HG02885 (cell line): ENCODE data around the gene PTPN12.
"Not testable (repeated sequence)": the region's sequence is repeated elsewhere in the genome, so short reads cannot be mapped to it uniquely, and the experiment has no call there.

Source experiments
- ATAC-seq: cut with Tn5 transposase; IDR thresholded peaks from one replicate; pipeline ENCODE4 v1.9.1; 2021; ENCODE audit warnings: mild to moderate bottlenecking; ENCODE audit not compliant: unreplicated experiment, poor library complexity

The PTPN12 gene

DNA sequence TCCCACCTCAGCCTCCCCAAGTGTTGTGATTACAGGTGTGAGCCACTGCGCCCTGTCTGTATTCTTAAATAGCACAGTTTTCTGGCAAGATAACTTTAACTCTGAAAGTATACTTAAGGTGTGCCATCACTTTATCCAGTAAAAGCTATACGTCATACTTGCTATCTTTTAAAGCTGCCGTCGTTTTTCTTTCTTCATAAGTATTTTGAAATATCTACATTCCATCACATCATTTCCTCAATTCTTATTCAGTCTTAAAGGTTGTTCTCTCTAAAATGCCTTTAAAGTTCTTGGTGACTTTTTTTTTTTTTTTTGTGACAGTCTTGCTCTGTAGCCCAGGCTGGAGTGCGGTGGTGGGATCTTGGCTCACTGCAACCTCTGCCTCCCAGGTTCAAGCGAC lies 34.7 kb downstream of the PTPN12 start:
- ATAC-seq: no peak

DNA sequence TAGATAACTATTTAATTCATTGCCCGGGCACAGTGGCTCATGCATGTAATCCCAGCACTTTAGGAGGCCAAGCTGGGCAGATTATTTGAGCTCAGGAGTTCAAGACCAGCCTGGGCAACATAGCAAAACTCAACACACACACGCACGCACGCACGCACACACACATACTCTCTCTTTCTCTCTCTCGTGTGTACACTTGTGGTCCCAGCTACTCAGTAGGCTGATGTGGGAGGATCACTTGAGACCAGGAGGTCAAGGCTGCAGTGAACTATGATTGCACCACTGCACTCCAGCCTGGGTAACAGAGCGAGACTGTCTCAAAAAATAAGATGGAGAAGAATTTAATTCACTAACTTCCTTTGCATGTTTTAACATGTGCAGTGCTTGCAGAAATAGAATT lies 38.1 kb downstream of the PTPN12 start:
- ATAC-seq: no peak

DNA sequence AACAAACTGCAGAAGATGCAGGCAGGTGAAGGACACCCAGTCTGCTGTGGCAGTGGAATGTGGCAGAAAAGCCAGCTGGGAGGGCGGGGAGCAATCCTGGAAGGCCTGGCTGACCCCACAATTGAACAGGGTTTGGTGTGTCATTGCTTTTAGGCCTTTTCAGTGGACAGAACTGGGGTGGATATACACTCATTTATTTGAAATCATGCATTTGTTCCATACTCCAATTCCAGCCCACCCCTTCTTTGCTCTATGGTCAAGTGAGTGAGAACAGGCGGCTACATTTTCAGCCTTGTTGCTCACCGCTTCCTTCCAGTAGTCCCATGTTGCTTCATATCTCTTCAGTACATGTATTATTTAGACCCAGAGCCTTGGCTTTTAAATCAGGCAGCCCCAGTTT lies 39.8 kb downstream of the PTPN12 start:
- ATAC-seq: no peak

DNA sequence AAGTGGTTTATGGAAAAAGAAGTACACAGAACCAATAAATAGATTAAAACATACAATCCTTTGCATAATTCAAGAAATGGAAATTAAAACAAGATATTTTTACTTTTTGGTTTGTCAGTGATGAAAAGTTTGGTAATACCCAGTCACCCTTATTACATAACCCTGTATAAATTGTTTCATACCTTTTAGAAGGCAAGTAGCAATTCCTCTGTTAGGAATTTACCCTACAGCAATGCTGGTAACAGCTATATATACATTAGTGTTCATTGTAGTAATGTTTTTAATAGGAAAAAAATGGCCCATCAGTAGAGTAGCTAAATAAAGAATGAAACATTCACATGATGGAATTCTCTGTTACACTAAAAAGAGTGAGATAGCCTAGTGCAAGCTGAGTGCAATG lies 42.7 kb downstream of the PTPN12 start:
- no peak for ATAC-seq

DNA sequence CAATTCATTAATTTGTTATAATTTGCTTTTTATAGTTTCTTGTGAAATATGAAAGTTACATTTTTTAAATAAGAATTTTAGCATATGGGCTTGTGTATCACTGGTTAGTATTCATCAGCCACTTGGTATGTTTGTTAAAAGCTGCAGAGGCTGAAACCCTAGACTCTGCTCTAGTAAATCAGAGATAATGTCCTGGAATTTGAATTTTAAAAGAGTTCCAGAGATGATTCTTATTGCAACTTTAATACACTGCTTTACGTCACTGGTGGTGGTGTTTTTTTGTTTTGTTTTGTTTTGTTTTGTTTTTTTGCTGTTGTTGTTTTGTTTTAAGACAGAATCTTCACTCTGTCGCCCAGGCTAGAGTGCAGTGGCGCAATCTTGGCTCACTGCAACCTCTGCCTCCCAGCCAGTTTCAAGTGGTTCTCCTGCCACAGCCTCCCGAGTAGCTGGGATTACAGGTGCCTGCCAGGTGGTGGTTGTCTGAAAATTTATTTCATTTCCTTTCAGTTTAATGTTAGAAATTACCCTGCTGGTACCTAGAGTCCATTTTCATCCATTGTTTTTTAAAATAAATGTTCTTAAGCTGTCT lies 43.8 kb downstream of the PTPN12 start:
- ATAC-seq: no peak

DNA sequence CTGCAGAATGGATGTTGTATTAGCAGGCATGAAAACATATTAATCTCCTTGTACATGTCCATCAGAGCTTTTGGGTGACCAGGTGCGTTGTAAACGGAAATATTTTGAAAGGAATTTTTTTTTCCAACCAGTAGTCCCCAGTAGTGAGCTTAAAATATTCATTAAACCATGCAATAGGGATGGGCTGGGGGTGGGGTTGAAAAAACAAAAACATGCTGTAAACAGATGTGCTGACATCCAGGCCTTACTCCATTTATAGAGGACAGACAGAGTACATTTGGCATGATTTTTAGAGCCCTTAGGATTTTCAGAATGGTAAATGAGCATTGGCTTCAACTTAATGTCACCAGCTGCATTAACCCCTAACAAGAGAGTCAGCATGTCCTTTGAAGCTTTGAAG lies 50.2 kb downstream of the PTPN12 start:
- ATAC-seq: no peak

DNA sequence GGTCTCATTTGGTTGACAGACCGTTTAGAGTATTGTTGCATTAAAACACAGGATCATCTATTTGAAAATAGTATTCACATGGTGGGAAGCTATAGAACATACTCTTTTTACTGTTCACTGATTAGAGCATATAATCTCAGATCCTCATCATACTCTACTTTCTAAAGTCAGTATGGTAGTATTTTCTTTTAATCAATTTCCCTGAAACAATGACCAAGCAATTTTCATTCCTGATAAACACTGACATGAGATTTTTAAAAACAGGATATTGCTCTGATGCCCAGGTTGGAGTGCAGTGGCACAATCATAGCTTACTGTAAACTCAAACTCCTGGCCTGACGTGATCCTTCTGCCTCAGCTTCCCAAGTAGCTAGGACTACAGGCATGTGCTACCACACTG lies 63.9 kb downstream of the PTPN12 start:
- no peak for ATAC-seq

DNA sequence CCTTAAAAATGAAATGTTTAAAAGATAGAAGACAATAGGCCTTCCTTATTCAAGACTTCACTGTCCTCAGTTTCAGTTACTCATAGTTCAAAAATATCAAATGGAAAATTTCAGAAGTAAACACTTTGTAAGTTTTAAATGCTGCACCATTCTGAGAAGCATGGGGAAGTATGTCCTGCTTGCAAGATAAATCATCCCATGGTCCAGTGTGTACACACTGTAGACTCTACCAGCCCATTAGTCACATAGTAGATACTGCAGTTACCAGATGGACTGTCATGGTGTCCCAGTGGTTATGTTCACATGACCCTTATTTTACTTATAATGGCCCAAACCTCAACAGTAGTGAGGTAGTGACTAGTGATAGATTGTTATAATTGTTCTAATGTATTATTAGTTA lies 69.5 kb downstream of the PTPN12 start:
- no peak for ATAC-seq

DNA sequence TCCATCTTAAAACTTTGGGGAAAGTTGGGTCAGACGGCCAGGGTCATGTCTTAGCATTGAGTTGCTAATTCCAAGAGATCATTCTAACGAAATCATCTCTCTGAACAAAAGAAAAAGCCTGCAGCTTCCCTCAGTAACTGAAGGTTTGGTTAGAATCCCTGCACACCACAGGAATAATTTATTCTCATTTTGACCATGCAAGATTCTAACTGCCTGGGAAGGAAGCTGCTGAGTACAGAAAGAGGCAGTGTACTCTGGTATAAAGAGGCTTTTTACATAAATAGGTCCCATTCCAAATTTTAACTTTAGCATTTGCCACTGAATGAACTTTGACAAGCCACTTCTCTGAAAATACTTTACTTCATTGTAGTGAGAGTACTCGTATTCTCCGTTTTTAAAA lies 82.2 kb downstream of the PTPN12 start:
- ATAC-seq: no peak

DNA sequence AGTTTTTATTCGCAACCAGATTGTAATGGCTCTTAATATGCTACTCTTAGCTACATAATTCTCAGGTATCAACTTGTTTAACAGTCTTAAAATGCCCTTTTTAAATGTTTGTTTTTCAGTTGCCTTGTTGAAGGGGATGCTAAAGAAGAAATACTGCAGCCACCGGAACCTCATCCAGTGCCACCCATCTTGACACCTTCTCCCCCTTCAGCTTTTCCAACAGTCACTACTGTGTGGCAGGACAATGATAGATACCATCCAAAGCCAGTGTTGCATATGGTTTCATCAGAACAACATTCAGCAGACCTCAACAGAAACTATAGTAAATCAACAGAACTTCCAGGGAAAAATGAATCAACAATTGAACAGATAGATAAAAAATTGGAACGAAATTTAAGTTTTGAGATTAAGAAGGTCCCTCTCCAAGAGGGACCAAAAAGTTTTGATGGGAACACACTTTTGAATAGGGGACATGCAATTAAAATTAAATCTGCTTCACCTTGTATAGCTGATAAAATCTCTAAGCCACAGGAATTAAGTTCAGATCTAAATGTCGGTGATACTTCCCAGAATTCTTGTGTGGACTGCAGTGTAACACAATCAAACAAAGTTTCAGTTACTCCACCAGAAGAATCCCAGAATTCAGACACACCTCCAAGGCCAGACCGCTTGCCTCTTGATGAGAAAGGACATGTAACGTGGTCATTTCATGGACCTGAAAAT lies 89.7 kb downstream of the PTPN12 start:
- no peak for ATAC-seq

DNA sequence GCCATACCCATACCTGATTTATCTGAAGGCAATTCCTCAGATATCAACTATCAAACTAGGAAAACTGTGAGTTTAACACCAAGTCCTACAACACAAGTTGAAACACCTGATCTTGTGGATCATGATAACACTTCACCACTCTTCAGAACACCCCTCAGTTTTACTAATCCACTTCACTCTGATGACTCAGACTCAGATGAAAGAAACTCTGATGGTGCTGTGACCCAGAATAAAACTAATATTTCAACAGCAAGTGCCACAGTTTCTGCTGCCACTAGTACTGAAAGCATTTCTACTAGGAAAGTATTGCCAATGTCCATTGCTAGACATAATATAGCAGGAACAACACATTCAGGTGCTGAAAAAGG lies 90.2 kb downstream of the PTPN12 start:
- ATAC-seq: no peak

DNA sequence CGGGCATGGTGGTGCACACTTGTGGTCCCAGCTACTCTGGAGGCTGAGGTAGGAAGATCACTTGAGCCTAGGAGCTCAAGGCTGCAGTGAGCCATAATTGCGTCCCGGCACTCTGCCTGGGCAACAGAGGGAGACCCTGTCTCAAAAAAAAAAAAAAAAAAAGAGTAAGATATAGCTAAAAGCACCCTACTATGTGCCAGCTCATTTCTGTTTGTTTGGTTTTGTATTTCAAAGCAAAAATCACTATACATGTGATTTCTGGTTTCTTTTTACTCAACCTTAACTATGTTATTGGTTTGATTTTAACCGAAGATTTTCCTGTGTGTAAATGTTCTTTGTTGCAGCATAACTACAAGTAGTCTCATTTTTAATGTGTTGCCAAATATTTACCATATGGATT lies 92.7 kb downstream of the PTPN12 start:
- no peak for ATAC-seq

DNA sequence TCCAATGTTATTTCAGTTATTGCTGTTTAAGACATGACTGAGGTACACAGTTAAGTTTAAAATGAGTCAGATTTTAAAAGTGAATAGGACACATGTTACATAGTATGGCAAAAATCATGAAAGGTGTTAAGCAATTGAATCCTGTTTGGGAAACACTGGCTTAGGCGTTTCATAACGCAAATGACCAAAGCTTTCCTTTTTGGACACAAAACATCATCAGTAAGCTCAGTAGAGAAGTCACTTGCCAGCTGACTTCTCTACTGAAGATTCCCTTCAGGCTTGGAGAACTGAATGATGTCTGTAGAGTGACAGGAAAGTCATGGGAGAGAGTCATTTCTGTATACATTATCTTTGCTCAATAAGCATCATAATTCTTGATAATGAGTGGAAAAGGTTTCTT lies 94.7 kb downstream of the PTPN12 start:
- ATAC-seq: no peak

DNA sequence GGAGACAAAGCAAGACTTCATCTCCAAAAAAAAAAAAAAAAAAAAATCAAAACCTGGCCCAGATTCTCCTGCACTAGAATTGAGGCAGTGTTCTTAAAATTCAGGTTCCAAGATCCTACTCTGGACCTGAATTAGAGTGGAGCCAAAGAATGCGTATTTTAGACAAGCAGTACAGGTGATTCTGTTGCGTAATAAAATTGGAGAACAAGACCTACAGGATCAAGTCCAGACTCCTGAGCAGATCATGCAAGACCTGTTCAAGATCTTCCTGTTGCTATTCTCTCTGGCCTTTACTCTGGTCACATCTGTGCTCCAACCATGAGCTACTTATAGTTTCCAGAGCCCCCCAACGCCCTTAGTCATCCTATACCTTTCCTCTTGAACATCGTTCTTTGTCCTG lies 107.7 kb downstream of the PTPN12 start:
- ATAC-seq: no peak

DNA sequence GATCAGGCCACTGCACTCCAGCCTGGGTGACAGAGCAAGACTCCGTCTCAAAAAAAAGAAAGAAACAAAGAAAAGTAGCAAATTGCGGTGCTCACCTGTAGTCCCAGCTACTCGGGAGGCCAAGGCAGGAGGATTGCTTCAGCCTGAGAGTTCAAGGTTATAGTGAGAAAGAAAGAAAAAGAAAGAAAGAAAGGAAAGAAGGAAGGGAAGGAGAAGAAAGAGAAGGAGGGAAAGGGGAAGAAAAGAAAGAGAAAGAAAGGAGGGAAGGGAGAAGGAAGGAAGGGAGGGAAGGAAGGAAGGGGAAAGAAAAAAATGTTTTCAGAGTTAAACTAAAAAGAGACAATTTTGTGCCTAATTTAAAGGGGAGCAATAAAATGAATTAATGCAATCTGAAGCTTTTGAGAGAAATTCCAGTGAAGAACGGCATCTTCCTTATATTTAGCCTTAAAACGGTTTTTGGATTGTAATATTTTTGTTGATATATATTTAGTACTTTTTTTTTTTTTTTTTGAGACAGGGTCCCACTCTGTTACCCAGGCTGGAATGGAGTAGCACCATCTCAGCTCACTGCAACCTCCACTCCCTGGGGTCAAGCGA lies 111.7 kb downstream of the PTPN12 start:
- no peak for ATAC-seq

DNA sequence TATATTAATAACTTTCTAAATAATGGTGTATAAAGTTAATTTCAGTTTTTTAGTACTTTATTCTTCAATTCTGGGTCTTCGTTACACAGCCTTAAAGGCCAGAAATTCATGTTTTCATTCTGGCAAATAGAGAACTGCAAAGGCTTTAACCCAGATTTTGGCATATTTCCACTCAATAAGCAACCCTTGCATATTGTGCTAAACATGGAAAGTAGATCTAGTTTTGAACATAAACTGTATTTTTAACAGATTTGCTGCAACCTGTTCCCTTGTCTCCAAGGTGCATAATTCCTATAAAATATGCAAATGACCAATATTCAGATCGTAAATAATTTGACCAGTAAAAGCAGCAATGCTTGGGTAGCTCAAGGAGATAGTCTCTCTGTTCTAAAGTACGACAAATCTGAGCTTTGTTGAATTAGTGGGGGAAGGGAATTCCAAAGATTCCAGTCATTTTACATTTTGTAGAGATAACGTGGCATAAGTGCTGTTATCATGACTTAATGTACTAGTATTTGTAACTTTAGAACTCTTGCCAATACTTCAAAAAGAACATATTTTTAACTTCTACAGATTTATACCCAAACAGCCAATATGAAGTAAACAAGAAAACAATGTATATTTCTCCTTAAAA lies 112.7 kb downstream of the PTPN12 start:
- ATAC-seq: no peak

DNA sequence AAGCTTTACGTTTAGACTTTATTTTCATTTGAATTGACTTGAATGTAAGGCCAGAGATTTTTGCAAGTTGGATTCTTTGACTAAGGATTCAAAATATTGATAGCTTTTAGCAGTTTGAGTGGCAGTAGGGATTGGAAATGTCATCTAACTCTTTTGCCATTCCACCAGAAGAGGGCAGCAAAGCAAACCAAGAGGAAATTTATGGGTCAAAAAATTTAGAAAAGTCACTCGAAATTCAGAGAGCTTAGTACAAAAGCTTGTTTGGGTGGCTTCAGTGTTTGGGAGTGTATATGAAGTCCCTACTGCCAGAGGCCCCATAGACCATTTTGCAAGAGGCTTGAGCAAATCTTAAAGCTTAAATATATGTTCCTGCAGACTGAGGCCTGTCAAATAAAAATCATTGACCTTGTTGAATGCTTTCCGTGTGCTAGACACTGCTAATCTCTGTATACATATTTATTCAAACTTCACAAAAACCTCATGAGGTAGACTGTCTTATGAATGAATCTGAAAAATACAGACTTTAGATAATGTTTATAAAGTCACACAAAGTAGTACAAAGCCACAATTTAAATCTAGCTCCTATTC lies 114.6 kb downstream of the PTPN12 start:
- ATAC-seq: no peak

DNA sequence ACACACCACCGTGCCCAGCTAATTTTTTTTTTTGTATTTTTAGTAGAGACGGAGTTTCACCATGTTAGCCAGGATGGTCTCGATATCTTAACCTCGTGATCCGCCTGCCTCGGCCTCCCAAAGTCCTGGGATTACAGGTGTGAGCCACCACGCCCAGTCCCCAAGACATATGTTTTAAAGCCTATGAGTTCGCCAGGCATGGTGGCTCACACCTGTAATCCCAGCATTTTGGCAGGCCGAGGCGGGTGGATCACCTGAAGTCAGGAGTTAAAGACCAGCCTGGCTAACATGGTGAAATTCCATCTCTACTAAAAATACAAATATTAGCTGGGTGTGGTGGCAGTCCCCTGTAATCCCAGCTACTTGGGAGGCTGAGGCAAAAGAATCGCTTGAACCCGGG lies 115.7 kb downstream of the PTPN12 start:
- ATAC-seq: not testable (repeated sequence)

DNA sequence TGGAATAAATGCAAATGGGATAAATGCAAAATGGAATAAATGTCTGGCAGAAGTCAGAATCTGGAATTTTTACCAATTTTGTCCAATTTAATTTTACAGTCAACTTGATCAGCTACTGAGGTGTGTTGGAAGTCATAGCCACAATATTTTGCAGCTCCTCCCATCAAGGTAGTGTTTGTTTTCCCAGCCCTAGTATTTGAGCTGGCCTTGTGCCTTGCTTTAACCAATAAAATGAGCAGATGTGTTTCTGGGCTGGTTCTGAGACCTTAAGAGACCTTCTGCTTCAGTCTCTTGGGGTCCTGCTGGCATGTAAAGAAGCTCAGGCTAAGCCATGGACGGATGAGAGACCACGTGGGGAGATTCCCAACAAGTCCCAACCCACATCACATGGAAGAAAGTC lies 116.5 kb downstream of the PTPN12 start:
- ATAC-seq: no peak

DNA sequence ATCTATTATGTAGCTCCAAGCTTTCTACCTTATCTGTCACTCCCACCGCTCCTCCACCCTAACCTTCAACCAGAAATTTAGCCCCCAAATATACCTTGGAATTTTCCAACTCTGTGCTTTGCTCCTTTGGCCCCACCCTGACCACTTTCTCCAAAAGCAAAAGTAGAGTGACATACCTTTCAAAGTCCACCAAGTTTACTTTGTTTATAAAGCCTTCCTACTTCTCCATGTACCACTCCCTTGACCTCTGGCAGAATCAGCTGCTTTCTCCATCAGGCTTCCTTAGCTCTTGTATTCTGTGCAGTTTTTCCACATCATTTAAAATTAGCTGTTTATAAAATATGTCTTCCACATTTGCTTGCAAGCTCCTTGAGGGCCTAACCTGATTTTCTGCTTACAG lies 118.3 kb downstream of the PTPN12 start:
- ATAC-seq: no peak

DNA sequence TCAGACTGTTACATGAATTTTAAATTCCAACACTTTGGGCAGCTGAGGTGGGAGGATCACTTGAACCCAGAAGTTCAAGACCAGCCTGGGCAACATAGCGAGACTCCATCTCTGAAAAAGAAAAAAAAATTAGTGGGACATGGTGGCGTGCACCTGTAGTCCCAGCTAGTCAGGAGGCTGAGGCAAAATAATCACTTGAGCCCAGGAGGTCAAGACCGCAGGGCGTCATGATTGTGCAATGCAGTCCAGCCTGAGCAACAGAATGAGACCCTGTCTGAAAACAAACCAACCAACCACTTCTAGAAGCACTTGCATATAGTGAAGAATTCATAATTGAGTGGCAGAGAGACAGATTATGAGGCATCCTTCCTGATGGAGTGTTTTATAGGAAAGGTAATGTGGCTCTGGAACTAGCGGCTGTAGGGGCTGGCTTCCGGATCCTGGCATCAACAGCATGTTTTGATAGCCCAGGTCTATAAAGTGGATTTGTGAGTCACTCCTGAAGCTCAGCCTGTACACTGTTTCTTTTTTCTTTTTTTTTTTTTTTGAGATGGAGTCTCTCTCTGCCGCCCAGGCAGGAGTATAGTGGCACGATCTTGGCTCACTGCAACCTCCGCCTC lies 118.9 kb downstream of the PTPN12 start:
- no peak for ATAC-seq
